ENCODE measurements around the gene PRLR.
"Not testable (repeated sequence)": the region's sequence is repeated elsewhere in the genome, so short reads cannot be mapped to it uniquely, and the experiment has no call there.

PRLR gene

DNA sequence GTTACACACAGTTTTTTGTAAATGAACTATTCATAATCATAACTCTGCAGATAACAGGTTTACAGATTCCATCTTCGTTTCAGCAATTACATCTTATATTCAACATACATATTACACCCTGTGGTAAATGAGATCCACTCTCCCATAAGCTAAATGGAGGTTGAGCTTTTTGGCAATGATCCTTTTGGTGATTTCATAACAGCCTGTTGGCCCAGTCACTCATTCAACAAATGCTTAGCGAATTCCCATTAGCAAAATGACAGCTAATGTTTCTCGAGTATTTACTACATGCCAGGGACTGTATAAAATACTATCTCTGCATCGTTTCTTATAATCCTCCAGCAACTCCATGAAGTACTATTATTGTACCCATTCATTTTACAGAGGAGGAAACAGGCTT lies 157.1 kb downstream of the PRLR start:
- DNase-seq (ENCODE audit: low spot score), result no peak

DNA sequence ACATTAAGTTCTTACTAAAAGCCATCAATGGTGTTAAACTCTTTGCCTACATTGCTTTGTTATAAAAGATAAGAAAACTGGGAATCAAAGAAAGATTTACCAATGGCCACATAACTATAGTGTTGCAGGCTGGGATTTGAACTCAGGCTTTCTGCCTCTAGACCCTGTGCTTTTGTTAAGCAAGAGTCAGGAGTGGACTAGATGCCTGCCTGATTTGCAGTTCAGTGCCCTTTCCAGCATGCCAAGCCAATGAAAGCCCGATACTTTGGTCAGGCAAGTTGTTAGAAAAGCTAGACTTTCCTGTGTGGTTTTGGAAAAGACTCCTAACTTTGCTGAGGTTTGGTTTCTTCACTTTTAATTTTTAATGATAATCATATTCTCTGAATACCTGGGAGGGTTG lies 161.1 kb downstream of the PRLR start:
- no peak for DNase-seq (ENCODE audit: low spot score)

DNA sequence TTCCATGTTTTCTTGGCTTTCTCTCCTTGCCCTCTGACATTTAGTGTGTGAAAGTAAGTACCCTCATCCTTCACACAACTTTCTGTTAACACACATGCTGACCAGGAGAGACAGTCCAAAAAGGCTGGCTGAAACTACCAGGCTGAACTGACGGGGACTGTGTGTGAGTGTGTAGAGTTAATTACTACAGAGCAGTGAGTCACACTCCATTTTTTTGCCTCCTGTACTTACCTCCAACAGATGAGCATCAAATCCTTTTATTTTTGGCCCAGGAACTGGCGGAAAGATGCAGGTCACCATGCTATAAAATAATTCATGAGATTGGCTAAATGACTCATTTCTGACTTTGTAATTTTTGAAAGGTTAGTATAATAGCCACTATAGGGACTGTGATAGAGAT lies 162.3 kb downstream of the PRLR start:
- no peak for DNase-seq (ENCODE audit: low spot score)

DNA sequence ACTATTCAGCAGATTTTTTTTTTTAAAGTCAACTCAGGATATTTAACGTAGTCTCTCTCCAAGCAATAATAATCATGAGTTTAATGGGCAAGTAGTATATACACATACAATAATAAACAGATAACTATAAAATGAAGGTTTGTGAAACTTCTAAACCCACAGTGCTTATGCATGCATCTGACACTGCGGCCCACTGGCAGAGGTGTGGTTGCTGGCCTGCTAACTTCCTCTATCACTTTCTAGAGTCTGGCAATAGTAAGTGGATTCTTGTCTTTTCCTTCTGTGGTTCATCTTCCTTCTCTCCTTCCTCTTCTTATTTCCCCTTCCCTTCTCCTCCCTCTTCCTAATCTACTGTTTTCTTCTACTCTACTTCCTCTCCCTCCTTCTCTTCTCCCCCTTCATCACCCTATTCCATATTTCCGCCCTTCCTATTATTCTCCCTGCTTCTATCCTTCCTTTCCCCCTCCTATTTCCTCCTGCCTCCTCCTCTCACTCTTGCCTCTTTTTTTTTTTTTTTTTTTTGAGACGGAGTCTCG lies 164.0 kb downstream of the PRLR start:
- no peak for DNase-seq (ENCODE audit: low spot score)

DNA sequence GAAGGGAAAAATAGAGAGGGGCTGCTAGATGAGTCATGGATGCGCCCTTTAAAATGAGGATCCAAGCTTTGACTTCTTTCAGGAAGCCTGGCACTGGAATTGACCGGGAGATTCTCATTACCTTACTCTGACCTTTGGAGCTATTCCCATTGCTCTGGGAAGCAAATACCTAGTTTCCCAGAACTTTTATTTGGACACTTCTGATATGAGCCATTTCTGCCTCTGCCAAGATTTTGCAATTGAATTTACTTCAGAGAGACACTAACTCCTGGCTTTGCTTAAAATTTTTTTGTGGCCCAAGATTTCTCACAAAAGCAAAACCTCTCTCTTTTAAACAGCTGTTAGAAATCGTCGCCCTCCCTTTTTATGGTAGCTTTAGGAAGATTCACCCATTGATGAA lies 166.9 kb downstream of the PRLR start:
- no peak for DNase-seq (ENCODE audit: low spot score)

DNA sequence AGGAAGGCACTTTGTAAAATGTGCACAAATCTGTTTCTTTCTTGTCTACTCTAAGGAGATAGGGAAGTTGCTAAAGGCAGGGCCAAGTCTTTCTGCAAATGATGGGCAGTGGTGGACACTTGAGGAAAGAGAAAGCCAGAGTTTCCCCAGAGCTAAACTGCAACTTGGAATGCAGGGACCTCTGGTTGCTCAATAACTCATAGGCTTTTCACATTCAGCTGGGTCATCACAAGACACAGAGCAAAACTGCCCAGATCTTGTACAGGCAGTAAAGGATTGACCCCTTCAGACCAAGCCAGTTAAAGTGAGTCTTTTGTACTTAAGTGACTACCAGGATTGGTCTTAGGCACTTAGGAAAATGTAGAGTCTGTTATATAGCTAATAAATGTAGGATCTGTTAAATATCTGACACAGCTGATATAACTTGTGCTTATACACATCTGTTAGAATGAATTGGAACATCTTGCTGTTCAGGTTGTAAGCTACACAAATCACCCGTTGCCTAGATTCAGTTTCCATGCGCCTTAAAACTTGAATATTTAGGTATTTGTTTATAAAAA lies 169.0 kb downstream of the PRLR start:
- DNase-seq (ENCODE audit: low spot score), result no peak

DNA sequence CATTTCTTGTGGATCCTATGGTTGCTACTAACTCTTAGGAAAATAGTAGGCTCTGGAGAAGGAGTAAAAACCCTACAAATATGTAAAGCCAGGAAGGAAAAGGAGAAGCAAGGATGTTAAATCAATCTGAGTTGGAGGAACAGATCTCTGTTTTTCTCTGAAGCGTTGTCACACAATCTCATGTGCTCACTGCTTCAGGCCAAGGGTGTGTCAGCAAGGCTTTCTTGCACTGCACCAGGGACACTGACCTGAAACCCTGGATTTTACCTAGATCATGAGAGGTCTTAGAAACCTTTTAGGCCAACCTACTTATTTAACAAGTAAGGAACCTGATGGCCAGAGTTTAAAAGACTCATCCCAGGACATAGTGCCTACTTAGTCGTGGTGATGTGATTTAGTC lies 170.1 kb downstream of the PRLR start:
- DNase-seq (ENCODE audit: low spot score), result no peak

DNA sequence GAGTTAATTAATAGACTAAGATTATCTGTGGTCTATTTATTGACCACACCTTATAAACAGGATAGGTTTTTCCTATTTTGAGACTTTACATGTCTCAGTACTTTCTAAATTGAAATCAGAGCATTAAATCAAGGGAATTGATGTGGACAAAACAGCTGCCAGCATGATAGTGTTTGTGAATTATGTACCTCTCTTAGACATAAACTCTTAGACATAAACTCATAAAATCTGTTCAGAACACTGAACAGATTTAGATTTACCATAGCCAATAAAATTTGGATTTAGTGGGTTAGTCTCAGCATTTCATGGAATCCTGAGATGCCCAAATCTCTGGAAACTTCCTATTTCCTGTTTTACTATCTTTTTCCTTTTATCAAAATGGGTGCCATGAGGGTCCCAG lies 171.0 kb downstream of the PRLR start:
- DNase-seq (ENCODE audit: low spot score), result no peak

DNA sequence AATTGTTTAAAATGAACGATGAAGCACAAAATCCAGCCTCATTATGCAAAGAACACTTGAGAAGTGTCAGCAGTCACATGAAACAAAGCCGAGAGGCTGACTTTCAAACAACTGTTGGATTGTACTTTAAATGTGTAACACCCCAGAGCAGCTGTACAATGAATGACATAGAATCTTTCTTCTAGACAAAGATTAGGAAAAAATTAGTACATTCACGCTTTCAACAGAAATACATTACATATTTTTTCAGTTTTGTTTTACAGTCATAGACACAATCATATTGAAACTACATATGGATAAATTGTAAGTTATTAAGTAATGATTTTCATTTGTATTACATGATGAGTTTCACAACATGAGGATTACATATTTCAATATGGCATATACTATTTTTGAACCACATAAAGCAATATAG lies 171.9 kb downstream of the PRLR start:
- no peak for DNase-seq (ENCODE audit: low spot score)

DNA sequence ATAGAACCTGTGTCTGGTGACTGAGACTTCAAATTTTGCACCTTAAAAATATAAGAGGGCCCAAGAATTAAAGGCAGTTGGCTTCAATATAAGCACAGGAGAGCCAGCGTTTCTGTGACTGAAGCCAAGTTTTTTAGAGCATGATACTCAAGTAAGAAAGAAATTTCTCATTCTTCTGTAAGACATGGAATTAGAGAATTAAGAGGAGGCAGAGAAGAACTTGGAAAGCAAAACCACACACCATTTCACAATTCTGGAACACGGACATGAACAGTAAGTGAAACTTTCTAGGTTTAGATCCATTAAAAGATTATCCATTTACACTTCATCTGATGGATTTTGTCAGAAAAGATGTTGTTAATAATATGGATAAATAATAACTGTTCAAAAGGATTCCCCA lies 173.6 kb downstream of the PRLR start:
- no peak for DNase-seq (ENCODE audit: low spot score)

DNA sequence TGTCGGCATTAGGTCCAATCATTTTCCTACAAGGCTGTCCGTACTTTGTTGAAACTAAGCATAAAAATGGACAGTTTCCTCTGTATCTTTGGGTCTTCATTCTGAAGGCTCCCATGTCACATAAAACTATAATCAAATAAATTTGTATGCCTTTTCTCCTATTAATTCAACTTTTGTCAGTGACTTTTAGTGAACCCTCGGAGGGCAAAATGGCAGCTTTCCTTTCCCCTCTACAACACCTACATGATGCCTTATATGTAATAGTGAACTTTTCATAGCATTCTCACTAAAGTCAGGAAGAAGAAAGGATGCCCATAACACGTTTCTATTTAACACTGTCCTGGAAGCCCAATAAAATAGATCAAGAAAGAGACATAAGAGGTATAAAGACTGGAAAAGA lies 177.4 kb downstream of the PRLR start:
- DNase-seq (ENCODE audit: low spot score), result no peak

DNA sequence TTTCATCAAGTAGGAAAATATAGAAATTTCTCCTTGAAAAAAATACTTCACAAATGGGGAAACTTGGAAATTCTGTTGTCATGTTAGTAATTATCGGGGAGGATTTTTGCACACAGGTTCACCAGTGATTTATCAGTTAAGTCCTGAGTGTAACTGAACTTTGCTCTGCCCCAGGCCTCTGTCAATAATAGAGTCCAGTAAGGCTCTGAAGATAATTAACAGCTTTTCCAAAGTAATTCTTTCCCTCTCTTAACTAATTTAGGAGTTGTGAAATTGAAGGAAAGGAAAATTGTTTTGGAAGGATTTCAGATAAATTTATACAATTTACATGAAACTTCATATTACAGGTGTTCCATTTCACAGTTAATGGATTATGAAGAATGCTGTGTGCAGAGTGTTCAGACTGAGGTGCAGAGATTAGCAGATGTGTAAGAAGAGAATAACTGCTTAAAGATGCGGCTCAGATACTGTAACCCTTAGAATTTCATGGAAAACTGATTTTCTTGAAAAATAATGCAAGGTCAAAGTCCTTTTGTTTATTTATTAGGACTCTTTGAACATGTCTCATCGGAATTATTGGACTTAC lies 179.7 kb downstream of the PRLR start:
- no peak for DNase-seq (ENCODE audit: low spot score)

DNA sequence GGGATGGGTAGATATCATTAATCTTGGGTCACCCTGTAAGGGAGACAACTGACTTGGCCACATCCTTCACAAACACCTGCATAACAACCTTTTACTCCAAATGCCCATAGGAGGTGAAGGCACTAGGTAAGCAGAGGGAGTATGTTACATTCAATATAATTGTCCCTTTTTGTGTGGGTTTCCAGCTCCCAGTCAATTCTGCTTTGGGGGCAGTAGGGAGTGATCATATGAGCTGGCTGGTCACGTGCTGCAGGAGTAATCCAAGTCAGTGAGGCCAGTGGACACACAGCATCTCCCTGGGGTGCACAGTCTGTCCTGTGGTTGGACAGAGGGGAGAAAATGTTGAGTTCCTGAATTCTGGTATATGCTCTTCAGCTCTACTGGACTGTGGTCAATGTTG lies 181.4 kb downstream of the PRLR start:
- DNase-seq (ENCODE audit: low spot score), result no peak

DNA sequence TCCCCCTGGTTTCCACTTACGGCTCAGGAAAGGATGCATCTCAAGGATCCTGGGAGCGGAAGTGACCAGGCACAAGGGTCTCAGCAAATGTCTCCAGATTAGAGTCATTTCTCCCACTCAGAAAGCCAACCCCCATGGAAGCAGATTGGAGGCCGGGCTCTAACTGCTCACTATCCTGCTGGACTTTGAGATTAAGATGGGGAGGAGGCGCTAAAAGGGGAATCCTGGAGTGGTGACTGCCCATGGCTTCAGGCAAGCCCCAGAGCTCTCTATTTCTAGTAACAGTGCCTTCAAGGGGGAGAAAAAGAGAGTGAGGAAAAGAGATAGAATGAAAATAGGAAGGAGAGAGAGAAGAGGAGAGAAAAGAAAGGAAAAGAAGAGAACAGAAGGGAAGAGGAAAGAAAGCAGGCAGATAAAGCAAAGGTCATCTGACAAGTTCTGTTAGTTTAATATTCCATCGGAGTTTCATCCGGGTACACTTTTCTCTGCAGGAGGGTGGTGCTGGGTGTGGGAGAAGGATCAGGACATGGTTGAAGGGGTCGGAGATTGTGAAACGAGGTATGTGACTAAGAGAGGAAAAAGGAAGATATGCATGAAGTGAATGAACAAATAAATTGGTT lies 182.4 kb downstream of the PRLR start, which contains the start of gene AGXT2:
TSS of gene AGXT2 (minus strand) at position 165 of the 620 bp plus-strand sequence. CDS start at position 108, 57 bp downstream.
- no peak for DNase-seq (ENCODE audit: low spot score)

DNA sequence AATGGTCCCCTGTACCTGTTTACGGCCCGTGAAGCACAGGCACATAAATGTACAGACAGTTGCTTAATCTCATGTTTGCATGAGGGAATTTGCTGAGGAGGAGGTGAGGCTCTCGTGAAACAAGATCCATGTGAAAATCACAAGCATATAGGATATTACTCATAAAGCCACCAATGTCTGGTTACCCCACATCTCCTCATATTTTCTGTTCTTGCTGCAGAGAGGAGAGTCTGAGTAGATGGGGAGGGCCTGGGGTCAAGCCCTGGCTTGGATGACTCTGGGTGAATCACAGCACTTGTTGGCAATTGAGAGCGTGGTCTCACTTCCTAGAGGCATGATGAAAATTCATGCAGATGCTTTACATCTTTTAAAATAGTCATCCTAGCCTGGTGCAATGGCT lies 183.5 kb downstream of the PRLR start:
- no peak for DNase-seq (ENCODE audit: low spot score)

DNA sequence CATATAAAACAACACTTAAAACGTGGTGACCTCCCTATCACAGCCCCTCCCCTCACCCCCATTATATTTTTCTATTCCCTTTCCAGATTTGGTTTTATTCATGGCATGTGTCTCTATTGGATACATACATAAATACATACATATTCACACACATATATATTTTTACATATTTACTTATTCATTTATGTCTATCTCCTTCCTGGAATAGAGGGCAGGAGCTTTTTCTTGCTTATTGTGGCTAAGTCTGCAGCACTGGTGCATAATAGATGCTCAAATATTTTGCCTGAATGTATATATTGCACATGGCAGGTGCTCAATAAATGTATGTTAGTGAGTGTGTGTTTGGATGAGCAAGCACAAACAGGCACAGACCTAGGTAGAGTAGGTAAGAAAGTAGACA lies 185.0 kb downstream of the PRLR start:
- DNase-seq (ENCODE audit: low spot score), result no peak

DNA sequence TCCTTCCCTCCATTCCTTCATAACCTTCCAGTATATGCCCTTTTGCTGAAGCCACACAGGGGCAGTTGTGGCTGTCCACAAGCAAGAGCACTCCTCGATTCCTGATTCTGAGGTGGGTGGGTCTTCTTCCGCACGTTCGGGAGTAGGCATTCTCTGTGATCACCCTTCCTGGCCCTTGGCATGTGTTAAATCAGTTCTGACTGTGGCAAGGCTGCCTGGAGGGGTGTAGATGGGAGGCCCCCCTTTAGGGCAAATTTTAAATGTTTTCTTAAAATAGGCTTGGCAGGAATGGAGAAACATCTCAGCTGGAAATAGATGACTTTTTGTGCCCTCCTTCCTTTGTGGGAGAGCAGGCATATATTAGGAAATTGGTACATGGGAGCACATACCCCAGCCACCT lies 185.6 kb downstream of the PRLR start:
- no peak for DNase-seq (ENCODE audit: low spot score)

DNA sequence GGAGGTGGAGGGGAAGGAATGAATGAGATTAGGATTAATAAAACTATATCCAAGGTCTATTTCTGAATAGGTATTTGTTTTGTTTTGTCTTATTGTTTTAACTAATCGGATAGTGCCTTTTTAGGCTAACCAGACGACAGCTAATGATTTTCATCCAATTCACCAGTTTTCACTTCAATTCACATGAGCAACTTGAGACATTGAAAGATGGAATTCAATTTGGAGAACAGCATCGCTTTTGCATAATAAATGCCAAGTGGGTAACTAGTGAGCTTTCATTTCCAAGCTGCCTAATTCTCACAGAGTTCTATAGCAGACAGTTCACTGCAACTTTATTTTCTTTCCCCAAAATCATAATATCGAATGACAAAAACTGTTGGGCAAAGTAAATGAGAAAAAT lies 187.5 kb downstream of the PRLR start:
- DNase-seq (ENCODE audit: low spot score), result no peak

DNA sequence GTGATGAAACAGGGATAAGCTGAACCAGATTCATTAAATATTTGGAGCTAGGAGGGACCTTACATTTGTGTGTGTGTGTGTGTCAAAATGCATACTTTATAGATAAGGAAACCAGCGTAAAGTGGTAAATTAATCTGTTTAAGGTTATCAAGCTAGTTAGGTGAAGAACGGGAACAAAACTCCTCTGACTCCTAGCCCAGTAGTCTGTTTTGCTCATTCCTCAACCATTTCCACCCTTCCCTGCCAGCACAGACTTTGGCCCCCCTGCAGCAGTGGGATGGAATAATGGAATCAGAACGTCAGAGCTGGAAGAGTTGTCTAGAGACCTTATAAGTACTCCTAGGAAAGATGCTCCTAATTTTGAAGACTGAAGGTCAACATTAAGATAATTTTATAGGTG lies 189.0 kb downstream of the PRLR start:
- no peak for DNase-seq (ENCODE audit: low spot score)

DNA sequence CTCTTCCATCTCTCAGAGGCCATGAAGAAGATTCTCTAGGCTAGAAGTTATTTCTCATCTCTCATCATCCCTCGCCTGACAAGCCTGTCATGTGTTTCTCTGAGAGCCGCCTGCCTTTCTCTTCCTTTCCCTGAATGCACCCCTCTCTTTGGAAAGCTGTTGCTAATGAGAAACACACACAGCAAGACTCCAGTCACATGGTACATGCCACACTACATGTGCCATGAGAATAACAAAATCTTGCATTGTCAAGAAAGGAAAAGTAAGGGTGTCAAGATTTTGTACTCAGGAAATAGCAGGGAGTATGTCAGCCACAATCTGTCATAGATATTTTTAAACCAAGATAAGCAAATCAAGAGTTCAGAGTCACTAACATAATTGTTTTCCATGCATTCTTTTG lies 191.4 kb downstream of the PRLR start:
- no peak for DNase-seq (ENCODE audit: low spot score)

DNA sequence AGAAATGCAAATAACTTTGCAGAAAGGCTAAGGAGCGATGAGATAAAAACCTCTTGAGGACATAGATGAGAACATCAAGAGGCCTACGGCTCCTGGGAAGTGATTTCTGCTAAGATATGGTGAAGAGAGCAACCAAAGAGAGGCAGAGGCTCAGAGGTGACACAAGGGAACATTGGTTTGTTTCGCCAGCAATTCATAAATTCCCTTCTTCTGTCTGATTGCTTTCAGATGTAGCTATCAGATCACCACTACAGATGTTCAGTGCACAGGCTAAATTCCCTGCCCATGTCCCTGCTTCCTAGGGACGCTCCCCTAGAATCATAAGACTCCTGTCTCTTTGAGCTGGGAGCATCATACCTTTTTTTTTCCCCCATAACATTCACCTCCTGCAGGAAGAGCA lies 193.8 kb downstream of the PRLR start:
- DNase-seq (ENCODE audit: low spot score), result no peak

DNA sequence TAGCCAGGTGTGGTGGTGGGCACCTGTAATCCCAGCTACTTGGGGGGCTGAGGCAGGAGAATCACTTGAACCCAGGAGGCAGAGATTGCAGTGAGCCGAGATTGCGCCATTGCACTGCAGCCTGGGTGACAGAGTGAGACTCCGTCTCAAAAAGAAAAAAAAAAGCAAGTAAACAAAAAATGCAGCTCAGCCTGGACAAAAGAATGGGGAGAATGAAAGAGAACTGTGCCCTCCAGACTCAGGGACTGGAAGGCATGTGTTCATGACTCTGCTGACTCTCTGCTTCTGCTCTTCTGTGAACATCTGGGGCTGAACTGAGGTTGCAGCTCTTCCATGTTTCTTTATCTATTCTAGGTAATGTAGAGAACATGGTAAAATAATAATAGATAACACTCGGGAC lies 194.4 kb downstream of the PRLR start:
- not testable (repeated sequence) for DNase-seq (ENCODE audit: low spot score)

DNA sequence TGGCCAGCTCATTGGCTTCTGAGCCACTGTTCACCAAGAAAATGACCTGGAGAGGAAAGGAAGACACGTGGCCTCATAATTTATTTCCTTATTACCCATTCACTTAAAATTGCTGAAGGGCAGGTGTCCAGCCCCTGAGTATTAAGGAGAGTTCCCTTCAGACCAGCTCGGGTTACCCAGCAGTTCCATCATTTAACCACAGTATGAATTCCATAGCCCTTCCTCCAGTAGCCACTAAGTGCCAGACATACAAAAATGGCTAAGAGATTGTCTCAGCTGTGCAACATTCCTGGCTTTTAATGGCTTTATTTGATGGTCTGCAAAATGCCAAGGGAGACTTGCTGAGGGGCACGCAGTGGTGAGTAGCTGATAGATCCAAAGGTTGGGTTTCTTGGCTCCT lies 195.0 kb downstream of the PRLR start:
- DNase-seq (ENCODE audit: low spot score), result no peak

DNA sequence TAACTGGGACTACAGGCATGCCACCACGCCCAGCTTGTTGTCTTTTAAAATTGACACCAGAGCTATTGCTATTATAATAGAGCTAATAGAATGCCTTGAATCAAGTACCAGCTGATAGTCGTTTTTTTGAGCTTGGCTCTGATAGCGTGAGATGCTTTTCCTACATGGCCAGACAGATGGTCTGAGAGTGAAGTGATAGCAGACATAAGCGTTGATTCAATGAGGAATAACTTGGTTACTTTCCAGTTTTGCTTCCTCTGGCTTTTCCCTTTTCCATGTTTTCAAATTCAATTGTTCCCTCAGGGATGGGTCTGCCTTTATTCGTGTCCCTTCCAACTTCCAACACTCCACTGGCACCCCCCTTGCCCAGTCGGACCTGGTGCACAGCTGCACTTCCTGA lies 197.9 kb downstream of the PRLR start:
- no peak for DNase-seq (ENCODE audit: low spot score)

All from D341Med (cell line).